GM12891 (cell line): ENCODE data around the gene WDR49.

Experiments used
- POLR2A ChIP-seq: IDR thresholded peaks from 2 replicates; pipeline ENCODE4 v1.6.1; 2011; ENCODE audit warnings: low read depth, low read length, control low read depth
- TAF1 ChIP-seq: IDR thresholded peaks from 2 replicates; pipeline ENCODE4 v1.6.1; 2011; ENCODE audit warnings: low read depth, low read length, control low read depth

GRCh38 chr3:167469381-167469780 lies 184.4 kb downstream of the WDR49 start:
- no peak for TF ChIP-seq TAF1
- no peak for TF ChIP-seq POLR2A
